GM10248 (cell line): ENCODE measurements around the gene BLTP2.
"Not testable (repeated sequence)": the region's sequence is repeated elsewhere in the genome, so short reads cannot be mapped to it uniquely, and the experiment has no call there.

Experiments used
- CTCF ChIA-PET: fragments of 300-600 bp; sonication (Branson Sonifier 250); formaldehyde crosslinking; extraction: SDS; loops from one replicate; lab custom pipeline; 2021; ENCODE audit warnings: antibody characterized with exemption; lab: Yijun Ruan, JAX
- POLR2A ChIA-PET: fragments of 350-650 bp; sonication (Branson Sonifier 250); formaldehyde crosslinking; extraction: SDS; loops from one replicate; lab custom pipeline; 2020; ENCODE audit warnings: antibody characterized with exemption; lab: Yijun Ruan, JAX
- DNase-seq: peaks from one replicate; pipeline ENCODE4 v3.0.0; 2012; ENCODE audit errors: extremely low spot score
- TF ChIP-seq, protein P1 (sequence below): IDR thresholded peaks from 2 replicates; pipeline ENCODE4 v1.5.1; 2012; ENCODE audit warnings: mild to moderate bottlenecking, low read depth; ENCODE audit errors: extremely low read depth, missing control alignments, control extremely low read depth

The BLTP2 gene

DNA sequence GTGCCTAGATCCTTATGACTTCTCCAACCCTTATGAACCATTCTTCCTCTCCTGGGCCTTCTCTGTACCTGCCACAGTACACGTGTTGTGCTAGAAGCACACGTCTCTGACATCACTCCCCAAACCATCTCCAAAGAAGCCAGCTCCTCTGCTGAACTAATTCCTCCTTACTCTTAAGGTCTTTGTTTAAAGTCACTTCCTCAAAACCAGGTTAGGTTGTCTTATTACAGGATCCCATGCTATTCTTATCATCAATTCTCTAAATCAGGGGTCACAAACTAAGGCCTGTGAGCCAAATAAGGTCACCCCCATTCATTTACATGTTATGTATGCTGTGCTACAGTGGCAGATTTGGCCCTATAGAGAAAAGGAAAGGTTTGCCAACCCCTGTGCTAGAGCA is 21.0 kb upstream of the BLTP2 start:
- TF ChIP-seq, protein P1, sequence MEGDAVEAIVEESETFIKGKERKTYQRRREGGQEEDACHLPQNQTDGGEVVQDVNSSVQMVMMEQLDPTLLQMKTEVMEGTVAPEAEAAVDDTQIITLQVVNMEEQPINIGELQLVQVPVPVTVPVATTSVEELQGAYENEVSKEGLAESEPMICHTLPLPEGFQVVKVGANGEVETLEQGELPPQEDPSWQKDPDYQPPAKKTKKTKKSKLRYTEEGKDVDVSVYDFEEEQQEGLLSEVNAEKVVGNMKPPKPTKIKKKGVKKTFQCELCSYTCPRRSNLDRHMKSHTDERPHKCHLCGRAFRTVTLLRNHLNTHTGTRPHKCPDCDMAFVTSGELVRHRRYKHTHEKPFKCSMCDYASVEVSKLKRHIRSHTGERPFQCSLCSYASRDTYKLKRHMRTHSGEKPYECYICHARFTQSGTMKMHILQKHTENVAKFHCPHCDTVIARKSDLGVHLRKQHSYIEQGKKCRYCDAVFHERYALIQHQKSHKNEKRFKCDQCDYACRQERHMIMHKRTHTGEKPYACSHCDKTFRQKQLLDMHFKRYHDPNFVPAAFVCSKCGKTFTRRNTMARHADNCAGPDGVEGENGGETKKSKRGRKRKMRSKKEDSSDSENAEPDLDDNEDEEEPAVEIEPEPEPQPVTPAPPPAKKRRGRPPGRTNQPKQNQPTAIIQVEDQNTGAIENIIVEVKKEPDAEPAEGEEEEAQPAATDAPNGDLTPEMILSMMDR: no peak
- POLR2A ChIA-PET: no interaction called here

DNA sequence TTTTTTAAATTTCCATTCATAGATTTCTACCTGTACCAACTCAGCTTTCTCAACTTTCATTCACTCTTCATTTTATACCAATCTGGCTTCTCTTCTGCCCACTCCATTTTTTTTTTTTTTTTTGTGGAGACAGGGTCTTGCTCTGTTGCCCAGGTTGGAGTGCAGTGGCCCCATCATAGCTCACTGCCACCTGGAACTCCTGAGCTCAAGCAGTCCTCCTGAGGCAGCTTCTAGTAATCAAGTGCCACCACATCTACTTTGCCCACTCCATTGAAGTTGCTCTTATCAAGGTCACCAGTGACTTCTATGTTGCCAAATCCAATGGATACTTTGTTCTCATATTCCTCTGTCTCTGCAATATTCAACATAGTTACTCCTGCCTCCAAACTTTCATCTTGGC is 18.8 kb upstream of the BLTP2 start:
- ChIA-PET CTCF (interaction anchor here (4.0 to 4.2 kb wide), 3 partner anchors 13 to 19 kb away, joined by 16 to 43 read pairs (median 18); partner anchors contain the start of gene BLTP2), POLR2A (interaction anchor here (0.6 kb wide), 1 partner anchor 328 kb away, joined by 4 read pairs; the partner anchor contains the start of gene TNFAIP1)
- TF ChIP-seq, protein P1: no peak
- no peak for DNase-seq

More for the DNA sequence above, 21.0 kb upstream of the BLTP2 start:
- CTCF ChIA-PET: interaction anchor here (1.0 to 1.1 kb wide), 2 partner anchors 10 to 19 kb away, joined by 3 to 4 read pairs; no protein-coding TSS in a partner anchor
- DNase-seq: no peak

DNA sequence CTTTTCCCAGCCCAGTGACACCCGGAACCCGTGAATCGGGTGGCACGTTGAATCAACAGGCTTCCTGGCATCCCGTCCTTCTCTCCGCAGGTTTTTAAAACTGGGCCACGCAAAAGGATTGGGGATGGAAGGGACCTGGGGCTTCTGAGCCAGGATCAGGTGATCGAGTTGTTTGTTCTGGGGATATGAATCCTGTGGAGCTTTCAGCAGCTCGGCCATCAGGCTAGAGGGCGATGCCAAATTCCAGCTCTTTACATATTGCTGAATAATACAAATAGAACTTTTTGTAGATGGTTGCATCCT is 17.5 kb upstream of the BLTP2 start:
- TF ChIP-seq, protein P1: no peak
- ChIA-PET POLR2A (interaction anchor here (0.9 to 1.4 kb wide), 4 partner anchors 16 to 180 kb away, joined by 3 to 4 read pairs (median 3); partner anchors contain the start of genes BLTP2, FAM222B and RPL23A), CTCF (interaction anchor here (0.7 to 4.2 kb wide), 6 partner anchors 13 to 455 kb away, joined by 3 to 43 read pairs (median 10); partner anchors contain the start of gene BLTP2)
- no peak for DNase-seq

DNA sequence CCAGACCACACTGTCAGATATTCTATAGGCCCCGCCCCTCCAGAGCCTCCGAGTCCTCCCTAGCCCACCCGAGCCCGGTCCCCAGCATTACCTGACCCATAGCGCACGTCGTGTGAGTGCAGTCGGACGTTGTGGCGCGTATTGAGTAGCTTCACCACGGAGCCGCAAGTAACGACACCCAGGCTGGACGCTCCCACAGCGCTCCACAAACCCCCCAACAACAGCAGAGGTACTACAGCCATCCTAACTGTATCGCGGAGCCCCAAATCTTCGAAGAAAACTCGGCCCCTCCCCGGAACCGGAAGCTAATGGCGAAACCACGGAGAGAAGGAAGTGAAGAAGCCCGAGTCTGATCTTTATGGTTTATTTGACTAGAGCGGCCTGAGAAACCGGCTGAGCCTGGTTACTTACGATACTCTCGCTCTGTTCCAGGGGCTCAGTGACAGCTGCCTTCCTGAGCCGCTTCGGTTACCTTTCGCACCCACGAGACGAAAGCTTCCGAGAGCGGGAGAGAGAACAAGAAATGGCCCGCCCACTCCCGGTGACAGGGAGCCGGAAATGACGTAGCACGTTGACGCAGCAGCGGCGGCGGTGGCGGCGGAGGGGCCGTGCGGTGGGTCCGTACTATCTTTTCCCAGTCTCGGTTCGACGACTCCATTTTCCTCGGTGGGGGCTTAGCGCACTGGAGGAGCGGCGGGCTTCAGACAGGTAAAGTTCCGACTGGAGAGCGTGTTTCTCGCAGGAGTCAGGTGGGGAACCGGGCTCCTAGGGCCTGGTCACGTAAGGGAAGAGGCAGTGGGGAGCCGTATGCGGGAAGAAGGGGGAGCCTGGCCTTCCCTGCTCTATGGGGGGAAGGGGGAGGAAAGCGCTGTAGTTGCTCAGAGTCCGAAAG is 16.9 kb upstream of the BLTP2 start, which contains the start of the genes SDF2 and SUPT6H:
SDF2 (minus strand) TSS at position 272 of the 892 bp plus-strand sequence; CDS start at position 242, 30 bp downstream.
SUPT6H (plus strand) TSS at position 571 of the 892 bp plus-strand sequence. CDS start 11,197 bp downstream, outside the sequence.
- peak; percentile 94 for DNase-seq
- ChIA-PET CTCF (interaction anchor here (0.7 to 4.2 kb wide), 12 partner anchors 8 to 455 kb away, joined by 3 to 43 read pairs (median 5); partner anchors contain the start of genes BLTP2 and RPL23A), POLR2A (interaction anchor here (0.8 to 1.4 kb wide), 5 partner anchors 16 to 180 kb away, joined by 3 to 5 read pairs (median 3); partner anchors contain the start of genes BLTP2, FAM222B and RPL23A)
- TF ChIP-seq, protein P1: no peak

DNA sequence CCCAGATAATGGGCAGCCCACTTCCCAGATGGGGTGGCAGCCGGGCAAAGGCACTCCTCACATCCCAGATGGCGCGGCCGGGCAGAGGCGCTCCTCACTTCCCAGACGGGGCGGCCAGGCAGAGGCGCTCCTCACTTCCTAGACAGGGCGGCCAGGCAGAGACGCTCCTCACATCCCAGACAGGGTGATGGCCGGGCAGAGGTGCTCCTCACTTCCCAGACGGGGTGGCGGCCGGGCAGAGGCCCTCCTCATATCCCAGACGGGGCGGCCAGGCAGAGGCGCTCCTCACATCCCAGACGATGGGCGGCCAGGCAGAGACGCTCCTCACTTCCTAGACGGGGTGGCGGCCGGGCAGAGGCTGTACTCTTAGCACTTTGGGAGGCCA is 14.5 kb upstream of the BLTP2 start:
- DNase-seq, POLR2A ChIA-PET: not testable (repeated sequence)
- CTCF ChIA-PET: interaction anchor here (4.2 kb wide), 1 partner anchor 15 kb away, joined by 43 read pairs; the partner anchor contains the start of gene BLTP2

DNA sequence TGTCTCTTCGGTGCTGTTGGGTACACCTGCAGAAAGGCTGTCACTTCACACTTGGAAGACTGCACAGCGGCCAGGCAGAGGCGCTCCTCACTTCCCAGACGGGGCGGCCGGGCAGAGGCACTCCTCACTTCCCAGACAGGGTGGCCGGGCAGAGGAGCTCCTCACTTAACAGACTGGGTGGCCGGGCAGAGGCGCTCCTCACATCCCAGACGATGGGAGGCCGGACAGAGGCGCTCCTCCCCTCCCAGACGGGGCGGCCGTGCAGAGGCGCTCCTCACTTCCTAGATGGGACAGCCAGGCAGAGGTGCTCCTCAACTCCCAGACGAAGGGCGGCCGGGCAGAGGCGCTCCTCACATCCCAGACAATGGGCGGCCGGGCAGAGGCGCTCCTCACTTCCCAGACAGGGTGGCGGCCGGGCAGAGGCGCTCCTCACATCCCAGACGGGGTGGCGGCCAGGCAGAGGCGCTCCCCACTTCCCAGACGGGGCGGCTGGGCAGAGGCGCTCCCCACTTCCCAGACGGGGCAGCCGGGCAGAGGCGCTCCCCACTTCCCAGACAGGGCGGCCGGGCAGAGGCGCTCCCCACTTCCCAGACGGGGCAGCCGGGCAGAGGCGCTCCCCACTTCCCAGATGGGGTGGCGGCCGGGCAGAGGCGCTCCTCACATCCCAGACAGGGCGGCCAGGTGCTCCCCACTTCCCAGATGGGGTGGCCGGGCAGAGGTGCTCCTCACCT is 14.0 kb upstream of the BLTP2 start:
- POLR2A ChIA-PET: interaction anchor here (0.6 kb wide), 1 partner anchor 9 kb away, joined by 3 read pairs; no protein-coding TSS in a partner anchor
- CTCF ChIA-PET: interaction anchor here (4.4 kb wide), 1 partner anchor 11 kb away, joined by 17 read pairs; no protein-coding TSS in a partner anchor
- DNase-seq: not testable (repeated sequence)

DNA sequence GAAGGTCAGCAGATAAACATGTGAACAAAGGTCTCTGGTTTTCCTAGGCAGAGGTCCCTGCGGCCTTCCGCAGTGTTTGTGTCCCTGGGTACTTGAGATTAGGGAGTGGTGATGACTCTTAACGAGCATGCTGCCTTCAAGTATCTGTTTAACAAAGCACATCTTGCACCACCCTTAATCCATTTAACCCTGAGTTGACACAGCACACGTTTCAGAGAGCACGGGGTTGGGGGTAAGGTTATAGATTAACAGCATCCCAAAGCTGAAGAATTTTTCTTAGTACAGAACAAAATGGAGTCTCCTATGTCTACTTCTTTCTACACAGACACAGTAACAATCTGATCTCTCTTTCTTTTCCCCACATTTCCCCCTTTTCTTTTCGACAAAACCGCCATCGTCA is 13.4 kb upstream of the BLTP2 start:
- CTCF ChIA-PET: interaction anchor here (2.2 to 4.4 kb wide), 2 partner anchors 11 to 15 kb away, joined by 7 to 17 read pairs; no protein-coding TSS in a partner anchor
- POLR2A ChIA-PET, DNase-seq: not testable (repeated sequence)
